ENCODE measurements around the gene PDCL2. TPM values are rescaled to one million over a fixed set of nuclear protein-coding genes. Genes with fewer than 3 reads are reported as not detected.

Gene PDCL2
- total RNA-seq, 1 experiment from 2014 or later = not detected

DNA sequence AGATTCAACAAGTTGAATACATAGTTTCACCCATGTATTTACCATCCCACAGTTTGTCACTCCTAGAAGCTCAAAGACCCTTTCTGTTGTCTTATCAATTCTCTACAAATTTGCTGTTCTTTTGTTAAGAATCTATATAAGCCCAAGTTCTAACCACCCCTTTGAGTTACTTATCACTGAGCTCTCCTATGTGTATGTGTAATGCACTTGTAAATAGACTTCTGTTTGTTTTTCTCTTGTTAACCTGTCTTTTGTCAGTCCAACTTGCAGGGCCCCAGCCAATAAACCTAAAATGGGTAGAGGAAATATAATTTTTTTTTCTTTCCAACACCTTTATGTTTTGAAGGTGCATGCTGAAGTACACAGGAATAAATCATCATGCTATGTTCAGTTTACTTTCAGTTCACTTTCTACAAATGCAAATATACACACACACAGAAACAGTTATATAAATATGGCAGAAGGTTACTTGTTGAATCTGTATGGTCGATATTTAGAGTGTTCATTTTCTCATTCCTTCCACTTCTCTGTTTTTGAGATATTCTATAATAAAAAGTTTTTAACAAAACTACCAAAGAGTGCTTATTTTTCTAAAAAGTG, 23.0 kb downstream of the PDCL2 start:
- no TSS peak for BruUV-seq (replicated peaks)
- Mint-ChIP-seq H3K4me1 (ENCODE audit: insufficient read depth, unreplicated experiment) (no peaks in the 10 kb centered on the region), H3K4me3 (ENCODE audit: unreplicated experiment) (no peak overlapping the region), H3K27me3 (ENCODE audit: insufficient read depth, unreplicated experiment) (no peaks in the 10 kb centered on the region), H3K9me3 (ENCODE audit: unreplicated experiment) (no peaks in the 10 kb centered on the region), H3K36me3 (ENCODE audit: insufficient read depth, unreplicated experiment) (no peaks in the 10 kb centered on the region), H3K27ac (ENCODE audit: low read depth, unreplicated experiment) (no peak overlapping the region)
- TF ChIP-seq, protein P1, sequence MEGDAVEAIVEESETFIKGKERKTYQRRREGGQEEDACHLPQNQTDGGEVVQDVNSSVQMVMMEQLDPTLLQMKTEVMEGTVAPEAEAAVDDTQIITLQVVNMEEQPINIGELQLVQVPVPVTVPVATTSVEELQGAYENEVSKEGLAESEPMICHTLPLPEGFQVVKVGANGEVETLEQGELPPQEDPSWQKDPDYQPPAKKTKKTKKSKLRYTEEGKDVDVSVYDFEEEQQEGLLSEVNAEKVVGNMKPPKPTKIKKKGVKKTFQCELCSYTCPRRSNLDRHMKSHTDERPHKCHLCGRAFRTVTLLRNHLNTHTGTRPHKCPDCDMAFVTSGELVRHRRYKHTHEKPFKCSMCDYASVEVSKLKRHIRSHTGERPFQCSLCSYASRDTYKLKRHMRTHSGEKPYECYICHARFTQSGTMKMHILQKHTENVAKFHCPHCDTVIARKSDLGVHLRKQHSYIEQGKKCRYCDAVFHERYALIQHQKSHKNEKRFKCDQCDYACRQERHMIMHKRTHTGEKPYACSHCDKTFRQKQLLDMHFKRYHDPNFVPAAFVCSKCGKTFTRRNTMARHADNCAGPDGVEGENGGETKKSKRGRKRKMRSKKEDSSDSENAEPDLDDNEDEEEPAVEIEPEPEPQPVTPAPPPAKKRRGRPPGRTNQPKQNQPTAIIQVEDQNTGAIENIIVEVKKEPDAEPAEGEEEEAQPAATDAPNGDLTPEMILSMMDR (IDR thresholded peaks at IDR 0.05; ENCODE audit: unreplicated experiment) = no peak
- DNase-seq (ENCODE audit: unreplicated experiment) = no peak
- ChIA-PET POLR2A (no interaction called here), CTCF (interaction anchor here (0.7 to 0.9 kb wide), 2 partner anchors 67 to 70 kb away, joined by 3 to 4 read pairs; no protein-coding TSS in a partner anchor)
- intact Hi-C loops (cut with micrococcal nuclease) = no loop called here

- H3K27me3 Mint-ChIP-seq (ENCODE audit: insufficient read depth, unreplicated experiment) = no peaks in the 10 kb centered on the region
- intact Hi-C loops (cut with micrococcal nuclease) = no loop called here
- no peaks in the 10 kb centered on the region for H3K36me3 Mint-ChIP-seq (ENCODE audit: insufficient read depth, unreplicated experiment)
- H3K27ac Mint-ChIP-seq (ENCODE audit: low read depth, unreplicated experiment) = no peak overlapping the region
- no peak for DNase-seq (ENCODE audit: unreplicated experiment)
- no peaks in the 10 kb centered on the region for H3K9me3 Mint-ChIP-seq (ENCODE audit: unreplicated experiment)
- POLR2A ChIA-PET = interaction anchor here (1.5 kb wide), 1 partner anchor 49 kb away, joined by 3 read pairs; no protein-coding TSS in a partner anchor
- CTCF ChIA-PET = interaction anchor here (0.5 to 1.1 kb wide), 3 partner anchors 8 to 172 kb away, joined by 3 to 4 read pairs (median 3); no protein-coding TSS in a partner anchor
- H3K4me3 Mint-ChIP-seq (ENCODE audit: unreplicated experiment) = no peak overlapping the region
- H3K4me1 Mint-ChIP-seq (ENCODE audit: insufficient read depth, unreplicated experiment) = no peaks in the 10 kb centered on the region
- BruUV-seq (replicated peaks) = no TSS peak
- TF ChIP-seq, protein P1 (IDR thresholded peaks at IDR 0.05; ENCODE audit: unreplicated experiment) = no peak
Measured at GRCh38 chr4:55561889-55562288, 30.2 kb downstream of the PDCL2 start.

GRCh38 chr4:55560096-55560495, 31.9 kb downstream of the PDCL2 start:
- POLR2A ChIA-PET = interaction anchor here (0.7 kb wide), 1 partner anchor 14 kb away, joined by 3 read pairs; no protein-coding TSS in a partner anchor
- H3K4me1 Mint-ChIP-seq (ENCODE audit: insufficient read depth, unreplicated experiment) = no peaks in the 10 kb centered on the region
- no peak overlapping the region for H3K27ac Mint-ChIP-seq (ENCODE audit: low read depth, unreplicated experiment)
- no peaks in the 10 kb centered on the region for H3K9me3 Mint-ChIP-seq (ENCODE audit: unreplicated experiment)
- DNase-seq (ENCODE audit: unreplicated experiment) = no peak
- TF ChIP-seq, protein P1 (IDR thresholded peaks at IDR 0.05; ENCODE audit: unreplicated experiment) = no peak
- no peak overlapping the region for H3K4me3 Mint-ChIP-seq (ENCODE audit: unreplicated experiment)
- intact Hi-C loops (cut with micrococcal nuclease) = no loop called here
- no peaks in the 10 kb centered on the region for H3K36me3 Mint-ChIP-seq (ENCODE audit: insufficient read depth, unreplicated experiment)
- no TSS peak for BruUV-seq (replicated peaks)
- no peaks in the 10 kb centered on the region for H3K27me3 Mint-ChIP-seq (ENCODE audit: insufficient read depth, unreplicated experiment)
- CTCF ChIA-PET = interaction anchor here (0.5 kb wide), 1 partner anchor 192 kb away, joined by 3 read pairs; no protein-coding TSS in a partner anchor

DNA sequence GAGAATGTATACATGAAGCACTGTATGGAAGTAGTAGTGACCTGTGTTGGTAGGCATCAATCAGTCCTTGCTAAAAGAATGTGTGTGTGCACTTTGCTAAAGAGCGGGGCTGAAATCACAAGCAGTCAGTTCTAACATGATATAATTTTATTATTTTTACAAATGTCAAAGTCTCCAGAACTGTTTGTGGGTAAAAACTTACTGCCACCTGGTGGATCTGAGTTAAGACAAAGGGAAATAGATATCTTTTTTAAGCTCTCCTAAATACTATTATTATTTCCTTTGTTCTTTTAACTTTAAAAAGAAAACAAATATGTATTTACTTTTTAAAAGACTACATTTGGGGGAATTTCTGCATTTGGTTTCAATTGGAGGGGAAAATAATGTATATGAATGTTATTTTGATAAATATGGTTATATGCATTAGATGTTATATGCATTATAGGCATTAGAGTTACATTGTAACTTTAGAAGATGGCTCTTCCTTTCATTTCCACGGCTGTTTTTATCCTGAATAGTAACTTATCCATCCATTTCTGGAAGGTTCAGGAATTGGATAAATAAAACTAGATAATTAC, 37.5 kb downstream of the PDCL2 start:
- no TSS peak for BruUV-seq (replicated peaks)
- intact Hi-C loops (cut with micrococcal nuclease) = loop anchor here (1.0 to 5.0 kb wide), 2 partner anchors 109 to 557 kb away; no protein-coding TSS in a partner anchor
- Mint-ChIP-seq H3K4me3 (ENCODE audit: unreplicated experiment) (no peak overlapping the region), H3K36me3 (ENCODE audit: insufficient read depth, unreplicated experiment) (peaks cover 7% of the 10 kb centered on the region), H3K27me3 (ENCODE audit: insufficient read depth, unreplicated experiment) (no peaks in the 10 kb centered on the region), H3K9me3 (ENCODE audit: unreplicated experiment) (no peaks in the 10 kb centered on the region), H3K4me1 (ENCODE audit: insufficient read depth, unreplicated experiment) (peaks cover 11% of the 10 kb centered on the region), H3K27ac (ENCODE audit: low read depth, unreplicated experiment) (no peak overlapping the region)
- TF ChIP-seq, protein P1 (IDR thresholded peaks at IDR 0.05; ENCODE audit: unreplicated experiment) = peak; percentile 32
- ChIA-PET POLR2A (interaction anchor here (0.9 kb wide), 1 partner anchor 126 kb away, joined by 3 read pairs; no protein-coding TSS in a partner anchor), CTCF (interaction anchor here (0.6 to 1.5 kb wide), 10 partner anchors 24 to 366 kb away, joined by 3 to 9 read pairs (median 3); no protein-coding TSS in a partner anchor)
- DNase-seq (ENCODE audit: unreplicated experiment) = peak; percentile 48

All from MCF 10A (cell line).